Body of pancreas (tissue), 4 donors: Measurements from ENCODE around the gene DYTN.

ENCODE experiments used
- CTCF ChIP-seq, 7 experiments: fragments of 450-650 bp in 4 of 7; fragments of 200-600 bp in 3 of 7; sonication (generic) in 3 of 7; IDR thresholded peaks; one replicate each; pipeline ENCODE4 v1.5.1; 2016 to 2019; ENCODE audit warnings: antibody characterized with exemption in 7 of 7
- POLR2A ChIP-seq, 3 donors: fragments of 450-650 bp; IDR thresholded peaks; one replicate each; pipeline ENCODE4 v1.6.1; 2016; ENCODE audit warnings: antibody characterized with exemption in 3 of 3, mild to moderate bottlenecking in 2 of 3

GRCh38 chr2:206603243-206603642, 115.0 kb downstream of the DYTN start:
- TF ChIP-seq CTCF (IDR thresholded peaks at IDR 0.05) (no peak), POLR2A (IDR thresholded peaks at IDR 0.05) (no peak)
